Measurements from ENCODE around the gene FHDC1.

DNA sequence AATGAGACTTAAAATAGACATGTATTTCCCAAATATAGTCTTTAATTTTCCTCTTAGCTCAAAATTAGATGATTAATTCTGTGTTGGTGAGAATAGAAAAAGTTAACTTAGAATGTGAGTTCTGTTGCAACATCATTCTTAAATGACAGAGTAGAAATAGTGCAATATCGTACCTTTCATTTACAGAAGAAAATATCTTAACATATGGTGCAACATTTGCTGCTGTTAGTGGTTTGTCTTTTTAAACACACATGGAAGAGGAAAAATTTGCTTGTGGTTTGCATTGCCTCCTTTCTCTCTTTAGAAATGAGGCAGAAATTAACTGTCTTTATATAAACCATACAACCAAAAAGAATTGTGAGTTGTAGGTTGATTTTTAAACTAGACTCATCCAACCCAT is 39.3 kb upstream of the FHDC1 start:
- TF ChIP-seq, protein P1, sequence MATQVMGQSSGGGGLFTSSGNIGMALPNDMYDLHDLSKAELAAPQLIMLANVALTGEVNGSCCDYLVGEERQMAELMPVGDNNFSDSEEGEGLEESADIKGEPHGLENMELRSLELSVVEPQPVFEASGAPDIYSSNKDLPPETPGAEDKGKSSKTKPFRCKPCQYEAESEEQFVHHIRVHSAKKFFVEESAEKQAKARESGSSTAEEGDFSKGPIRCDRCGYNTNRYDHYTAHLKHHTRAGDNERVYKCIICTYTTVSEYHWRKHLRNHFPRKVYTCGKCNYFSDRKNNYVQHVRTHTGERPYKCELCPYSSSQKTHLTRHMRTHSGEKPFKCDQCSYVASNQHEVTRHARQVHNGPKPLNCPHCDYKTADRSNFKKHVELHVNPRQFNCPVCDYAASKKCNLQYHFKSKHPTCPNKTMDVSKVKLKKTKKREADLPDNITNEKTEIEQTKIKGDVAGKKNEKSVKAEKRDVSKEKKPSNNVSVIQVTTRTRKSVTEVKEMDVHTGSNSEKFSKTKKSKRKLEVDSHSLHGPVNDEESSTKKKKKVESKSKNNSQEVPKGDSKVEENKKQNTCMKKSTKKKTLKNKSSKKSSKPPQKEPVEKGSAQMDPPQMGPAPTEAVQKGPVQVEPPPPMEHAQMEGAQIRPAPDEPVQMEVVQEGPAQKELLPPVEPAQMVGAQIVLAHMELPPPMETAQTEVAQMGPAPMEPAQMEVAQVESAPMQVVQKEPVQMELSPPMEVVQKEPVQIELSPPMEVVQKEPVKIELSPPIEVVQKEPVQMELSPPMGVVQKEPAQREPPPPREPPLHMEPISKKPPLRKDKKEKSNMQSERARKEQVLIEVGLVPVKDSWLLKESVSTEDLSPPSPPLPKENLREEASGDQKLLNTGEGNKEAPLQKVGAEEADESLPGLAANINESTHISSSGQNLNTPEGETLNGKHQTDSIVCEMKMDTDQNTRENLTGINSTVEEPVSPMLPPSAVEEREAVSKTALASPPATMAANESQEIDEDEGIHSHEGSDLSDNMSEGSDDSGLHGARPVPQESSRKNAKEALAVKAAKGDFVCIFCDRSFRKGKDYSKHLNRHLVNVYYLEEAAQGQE (IDR thresholded peaks at IDR 0.05; ENCODE audit: insufficient read depth in 1 of 2, low read depth in 2 of 2, low read length in 2 of 2), result no peak
- no peak for TF ChIP-seq TAF1 (IDR thresholded peaks at IDR 0.05; ENCODE audit: borderline replicate concordance, insufficient read depth, low read length)
